GM23338 (cell line): ENCODE measurements around the gene NUDT4.

Source experiments
- CREB1 ChIP-seq: fragments of 250-450 bp; sonication (Bioruptor Pico); IDR thresholded peaks from 2 replicates; pipeline ENCODE4 v1.5.0; 2020; ENCODE audit warnings: low read depth, mild to moderate bottlenecking, moderate library complexity
- CTCF ChIP-seq, 2 experiments: fragments of 200-600 bp in 1 of 2; sonication (generic) in 1 of 2; conservative IDR thresholded peaks; 2 replicates each; pipeline versions ENCODE4 v1.5.1 to v1.6.1; 2016 to 2017; ENCODE audit warnings: antibody characterized with exemption in 2 of 2, low read depth in 2 of 2, mild to moderate bottlenecking in 2 of 2, moderate library complexity in 1 of 2
- EZH2 ChIP-seq: fragments of 200-600 bp; sonication (generic); IDR thresholded peaks from one replicate; pipeline ENCODE4 v1.8.0; 2017; ENCODE audit warnings: antibody characterized with exemption, mild to moderate bottlenecking, low read depth; ENCODE audit not compliant: unreplicated experiment
- EZH2phosphoT487 ChIP-seq: fragments of 200-600 bp; sonication (generic); IDR thresholded peaks from one replicate; pipeline ENCODE4 v1.8.1; 2018; ENCODE audit warnings: antibody characterized with exemption; ENCODE audit not compliant: unreplicated experiment
- POLR2AphosphoS5 ChIP-seq: IDR thresholded peaks from 2 replicates; pipeline ENCODE4 v1.6.1; 2016; ENCODE audit warnings: antibody characterized with exemption, low read depth
- ZNF114 ChIP-seq: fragments of 250-450 bp; sonication (Bioruptor Pico); IDR thresholded peaks from 2 replicates; pipeline ENCODE4 v1.5.0; 2020; ENCODE audit warnings: mild to moderate bottlenecking, moderate library complexity

- no peak for TF ChIP-seq EZH2phosphoT487
- TF ChIP-seq EZH2, result no peak
- no peak for TF ChIP-seq CTCF (conservative IDR thresholded peaks at IDR 0.05; ENCODE audit: low read depth in 2 of 2)
- TF ChIP-seq CREB1, result no peak
- no peak for TF ChIP-seq POLR2AphosphoS5
- no peak for TF ChIP-seq ZNF114 (CRISPR knock-in tag)
These were observed 73.9 kb downstream of the NUDT4 start for GRCh38 chr12:93451423-93452158.
